IPS-NIHi7 (cell line): ENCODE measurements around the gene RTF2.
A peak's percentile ranks its signal among the peaks of the same experiment; 100 is the strongest.
"Not testable (repeated sequence)": the region's sequence is repeated elsewhere in the genome, so short reads cannot be mapped to it uniquely, and the experiment has no call there.

ENCODE experiments used
- DNase-seq: peaks from one replicate; pipeline ENCODE4 v3.0.0; 2012; ENCODE audit warnings: mixed read lengths; ENCODE audit errors: extremely low spot score

Gene RTF2

GRCh38 chr20:56488566-56488965 lies 20.1 kb downstream of the RTF2 start:
- DNase-seq: no peak

GRCh38 chr20:56501116-56501515 lies 32.7 kb downstream of the RTF2 start:
- DNase-seq: no peak

- peak; percentile 26 for DNase-seq
Measured at GRCh38 chr20:56503916-56504315, 35.5 kb downstream of the RTF2 start.

DNA sequence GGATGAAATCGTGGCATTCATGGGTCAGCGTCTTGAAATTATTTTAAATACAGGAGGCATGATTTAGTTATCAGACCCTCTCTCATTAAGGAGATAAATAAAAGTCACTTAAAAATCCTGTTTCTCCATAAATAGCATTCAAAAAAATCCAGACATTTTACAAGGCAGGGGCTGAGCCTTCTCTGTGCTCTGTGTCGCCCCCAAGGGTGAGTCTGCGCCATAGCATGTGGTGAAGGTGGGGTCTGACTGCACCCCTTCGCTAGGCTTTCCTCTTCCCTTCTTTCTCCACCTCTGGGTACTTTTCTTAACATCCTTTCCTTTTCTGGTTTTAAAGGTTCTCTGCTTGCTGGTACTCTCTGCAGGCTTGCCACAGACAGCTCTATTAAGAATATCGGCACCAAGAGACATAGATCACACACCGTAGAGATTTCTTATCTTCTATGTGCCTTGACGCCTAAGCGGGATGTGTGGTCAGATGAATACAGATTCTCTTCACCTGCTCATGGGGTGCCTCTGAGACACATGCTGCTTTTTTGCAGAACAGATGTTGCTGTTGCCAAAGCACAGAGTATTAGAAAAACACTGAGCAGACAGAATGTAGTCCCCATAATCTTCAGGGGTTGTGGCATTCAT lies 36.1 kb downstream of the RTF2 start:
- DNase-seq: peak; percentile 73

GRCh38 chr20:56506103-56506502 lies 37.7 kb downstream of the RTF2 start:
- DNase-seq: no peak

DNA sequence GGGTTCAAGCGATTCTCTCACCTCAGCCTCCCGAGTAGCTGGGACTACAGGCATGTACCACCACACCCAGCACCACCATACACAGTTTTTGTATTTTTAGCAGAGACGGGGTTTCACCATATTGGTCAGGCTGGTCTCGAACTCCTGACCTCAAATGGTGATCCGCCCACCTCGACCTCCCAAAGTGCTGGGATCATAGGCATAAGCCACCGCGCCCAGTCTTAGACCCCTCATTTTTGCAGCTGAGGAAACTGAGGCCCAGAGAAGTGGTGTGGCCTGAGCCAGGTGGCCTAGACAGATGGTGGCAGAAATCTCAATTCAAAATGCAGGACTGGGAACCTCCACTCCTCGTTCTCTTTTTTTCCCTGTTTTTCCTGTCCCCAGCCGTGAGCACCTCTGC lies 43.5 kb downstream of the RTF2 start:
- no peak for DNase-seq

DNA sequence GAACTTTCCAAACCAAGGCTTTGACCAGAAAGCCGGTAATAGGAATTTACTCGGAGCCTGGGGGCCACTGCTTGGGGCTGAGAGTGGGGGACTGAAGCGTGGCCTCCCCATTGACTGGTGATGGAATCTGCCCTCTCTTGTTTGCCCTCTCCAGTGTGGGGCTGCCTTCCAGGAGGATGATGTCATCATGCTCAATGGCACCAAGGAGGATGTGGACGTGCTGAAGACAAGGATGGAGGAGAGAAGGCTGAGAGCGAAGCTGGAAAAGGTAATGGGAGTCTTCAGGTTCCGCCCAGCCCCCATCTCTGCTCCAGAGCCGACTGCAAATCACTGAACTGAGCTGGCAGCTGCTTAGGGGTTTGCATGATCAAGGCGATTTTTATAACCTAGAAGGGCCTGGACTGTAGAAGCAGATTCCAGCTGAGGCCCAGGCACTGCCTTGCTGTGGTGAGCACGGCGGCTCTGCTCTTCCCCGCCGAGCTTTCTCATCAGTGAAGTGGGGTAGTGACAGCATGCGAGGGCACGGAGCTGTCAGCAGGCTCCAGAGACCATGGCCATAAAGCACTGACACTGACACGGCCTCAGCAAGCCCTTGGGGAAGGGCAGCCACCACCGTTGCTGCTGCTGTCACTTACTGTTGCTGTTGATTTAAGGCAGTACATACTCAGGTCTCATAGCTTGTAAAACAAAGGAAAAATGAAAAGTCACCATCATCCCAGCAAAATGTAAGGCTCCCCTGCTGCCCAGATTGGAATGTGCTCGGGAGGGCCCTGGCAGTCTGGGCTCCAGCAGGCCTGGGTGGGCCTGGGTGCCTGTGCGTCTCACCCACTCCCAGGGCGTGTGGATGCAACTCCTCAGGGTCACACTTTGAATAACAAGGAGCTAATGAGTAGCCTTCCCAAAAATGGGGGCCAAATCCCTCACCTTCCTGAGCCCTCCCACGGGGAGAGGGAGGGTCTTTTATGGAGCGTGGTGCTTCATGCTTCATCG lies 45.0 kb downstream of the RTF2 start:
- DNase-seq: peak; percentile 19

- no peak for DNase-seq
Measured at GRCh38 chr20:56516631-56517030, 48.2 kb downstream of the RTF2 start.

DNA sequence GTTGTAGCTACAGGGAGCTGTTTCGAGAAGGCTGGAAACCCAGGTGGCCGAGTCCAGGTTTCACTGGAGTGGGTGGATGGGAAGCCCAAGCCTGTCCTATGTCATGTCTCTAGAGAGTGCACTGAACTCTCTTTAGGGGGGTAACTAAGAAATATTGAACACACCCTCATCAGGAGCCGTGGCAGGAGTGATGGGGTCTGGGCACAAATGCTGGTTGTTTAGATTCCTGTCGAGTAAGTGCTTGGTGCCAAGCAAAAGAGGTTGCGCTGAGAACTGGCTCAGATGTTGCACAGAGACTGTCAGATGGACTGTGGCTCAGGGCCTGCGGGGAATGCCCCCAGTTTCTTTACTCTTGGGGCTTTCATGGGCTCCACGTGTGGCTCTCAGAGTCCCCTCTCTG lies 48.8 kb downstream of the RTF2 start:
- no peak for DNase-seq

- no peak for DNase-seq
Measured at GRCh38 chr20:56517641-56518040, 49.2 kb downstream of the RTF2 start.

DNA sequence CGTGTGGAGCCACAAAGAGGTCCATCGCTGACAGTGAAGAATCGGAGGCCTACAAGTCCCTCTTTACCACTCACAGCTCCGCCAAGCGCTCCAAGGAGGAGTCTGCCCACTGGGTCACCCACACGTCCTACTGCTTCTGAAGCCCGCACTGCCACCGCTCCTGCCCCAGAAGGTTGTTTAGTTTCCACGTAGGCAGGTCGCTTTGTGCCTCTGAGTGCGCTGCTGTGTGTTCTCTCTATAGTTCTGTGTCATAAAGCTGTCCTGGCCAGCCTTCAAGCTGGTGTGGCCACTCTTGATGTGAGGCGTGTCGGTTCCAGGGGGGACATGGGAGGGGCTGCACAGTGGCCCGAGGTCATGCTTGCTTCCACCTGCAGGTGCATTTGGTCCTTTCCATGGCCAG lies 49.7 kb downstream of the RTF2 start:
- DNase-seq: no peak

DNA sequence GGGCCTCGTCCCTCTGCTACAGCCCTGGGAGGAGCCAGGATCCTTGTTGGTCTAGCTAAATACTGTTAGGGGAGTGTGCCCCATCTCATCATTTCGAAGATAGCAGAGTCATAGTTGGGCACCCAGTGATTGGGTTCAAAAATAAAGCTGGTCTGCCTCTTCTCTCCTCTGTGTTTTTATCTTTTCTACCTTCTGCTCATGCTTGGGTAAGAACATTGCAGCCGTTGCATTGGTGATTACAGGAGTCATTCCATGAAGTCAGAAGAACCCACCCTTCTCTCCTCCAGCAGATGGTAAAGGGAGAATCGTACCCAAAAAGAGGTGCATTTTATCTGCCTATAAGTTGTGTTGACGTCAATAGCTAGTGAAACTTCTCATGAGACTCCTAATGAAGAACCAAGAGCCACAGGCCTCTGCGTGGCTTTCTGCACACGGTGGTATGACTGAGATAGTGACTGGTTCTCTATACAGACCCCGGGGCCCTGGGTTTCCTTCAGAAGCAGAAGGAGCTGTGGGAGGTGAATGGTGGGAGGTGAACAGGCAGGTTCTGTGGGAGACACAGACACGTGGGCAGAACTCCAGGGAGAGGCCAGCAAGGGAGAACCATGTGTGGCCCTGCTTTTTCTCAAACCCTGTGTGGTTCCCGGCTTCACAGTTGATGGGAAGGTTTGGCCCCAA lies 50.4 kb downstream of the RTF2 start:
- DNase-seq: no peak

- no peak for DNase-seq
Measured at GRCh38 chr20:56519551-56519950, 51.1 kb downstream of the RTF2 start.

GRCh38 chr20:56520180-56520579 lies 51.8 kb downstream of the RTF2 start:
- DNase-seq: no peak

DNA sequence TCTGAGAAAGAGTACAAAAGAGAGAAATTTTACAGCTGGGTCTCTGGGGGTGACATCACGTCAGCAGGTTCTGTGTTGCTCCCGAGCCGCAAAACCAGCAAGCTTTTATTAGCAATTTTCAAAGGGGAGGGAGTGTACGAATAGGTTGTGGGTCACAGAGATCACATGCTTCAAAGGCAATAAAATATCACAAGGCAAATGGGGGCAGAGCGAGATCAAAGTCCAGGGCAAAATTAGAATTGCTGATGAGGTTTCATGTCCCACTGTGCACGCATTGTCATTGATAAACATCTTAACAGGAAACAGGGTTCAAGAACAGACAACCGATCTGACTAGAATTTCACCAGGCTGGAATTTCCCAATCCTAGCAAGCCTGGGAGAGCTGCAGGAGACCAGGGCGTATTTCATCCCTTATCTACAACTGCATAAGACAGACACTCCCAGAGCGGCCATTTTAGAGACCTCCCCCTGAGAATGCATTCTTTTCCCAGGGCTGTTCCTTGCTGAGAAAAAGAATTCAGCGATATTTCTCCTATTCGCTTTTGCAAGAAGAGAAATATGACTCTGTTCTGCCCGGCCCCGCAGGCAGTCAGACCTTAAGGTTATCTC lies 52.4 kb downstream of the RTF2 start:
- not testable (repeated sequence) for DNase-seq

DNA sequence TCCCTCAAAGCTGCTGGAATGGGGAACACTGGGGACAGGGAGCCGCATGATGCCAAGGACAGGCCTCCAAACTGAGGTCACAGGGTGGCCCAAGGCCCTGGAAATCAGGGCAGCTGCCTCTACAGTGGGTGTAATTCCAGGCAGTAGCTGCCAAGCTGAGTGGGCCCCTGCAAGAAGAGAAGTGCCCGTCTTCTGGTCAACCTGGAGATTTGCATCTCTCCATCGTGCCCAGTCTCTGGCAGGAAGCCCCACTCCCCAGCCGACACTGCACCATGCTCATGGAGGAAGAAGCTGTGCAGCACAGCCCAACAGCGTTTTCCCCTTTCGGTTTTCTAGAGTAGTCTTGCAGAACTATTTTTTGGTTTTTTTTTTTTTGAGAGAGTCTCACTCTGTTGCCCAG lies 53.9 kb downstream of the RTF2 start:
- no peak for DNase-seq

DNA sequence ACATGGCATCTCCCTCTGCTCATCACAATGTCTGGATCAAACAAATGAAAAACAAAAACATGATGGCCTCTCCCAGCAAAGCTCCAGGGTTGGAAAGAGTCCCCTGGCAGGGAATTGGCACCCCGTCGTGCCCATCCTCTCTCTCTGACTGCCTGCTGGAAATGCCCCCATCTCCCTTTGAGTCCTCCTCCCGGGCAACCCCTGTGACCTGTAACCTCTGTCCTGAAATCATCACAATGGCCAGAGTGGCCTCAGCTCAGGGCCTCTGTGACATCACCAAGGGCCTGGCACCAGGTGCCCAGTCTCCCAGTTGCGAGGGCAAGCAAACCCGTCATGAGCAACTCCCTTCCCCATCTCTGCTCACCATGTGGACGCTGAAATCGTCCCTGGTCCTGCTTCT lies 56.0 kb downstream of the RTF2 start, which contains the start of gene FAM209A:
TSS of gene FAM209A (plus strand) at position 301 of the 400 bp plus-strand sequence. CDS start at position 366, 65 bp downstream.
- DNase-seq: not testable (repeated sequence)

- DNase-seq: no peak
Measured at GRCh38 chr20:56527521-56527920, 59.1 kb downstream of the RTF2 start.

GRCh38 chr20:56532946-56533345 lies 64.5 kb downstream of the RTF2 start, which contains the start of gene FAM209B:
Gene FAM209B (plus strand): TSS chr20:56533246. CDS start chr20:56533342, 96 bp downstream.
- not testable (repeated sequence) for DNase-seq

- DNase-seq: no peak
Measured at GRCh38 chr20:56537997-56538396, 69.6 kb downstream of the RTF2 start.

GRCh38 chr20:56540415-56540814 lies 72.0 kb downstream of the RTF2 start:
- DNase-seq: no peak
